Measurements from ENCODE around the gene TTLL9. TPM values are rescaled to one million over a fixed set of nuclear protein-coding genes. Genes with fewer than 3 reads are reported as not detected.

Gene TTLL9
- total RNA-seq, 4 donors from 2014 or later: 0.17 to 0.34 TPM; not detected in 2

GRCh38 chr20:31988430-31989015 is 118.1 kb downstream of the TTLL9 start:
- Histone ChIP-seq H3K9me3 (no peaks in the 10 kb centered on the region), H3K4me1 (no peaks in the 10 kb centered on the region), H3K27me3 (peaks cover 0 to under 1% (median 0%) of the 10 kb centered on the region in 4 donors), H3K36me3 (no peaks in the 10 kb centered on the region), H3K27ac (replicated peaks in 1 of 4) (no peak overlapping the region), H3K4me3 (no peak overlapping the region)
- no peak for TF ChIP-seq EP300 (IDR thresholded peaks at IDR 0.05)
- no peak for TF ChIP-seq POLR2A (IDR thresholded peaks at IDR 0.05; ENCODE audit: low read depth)
- TF ChIP-seq, protein P1, sequence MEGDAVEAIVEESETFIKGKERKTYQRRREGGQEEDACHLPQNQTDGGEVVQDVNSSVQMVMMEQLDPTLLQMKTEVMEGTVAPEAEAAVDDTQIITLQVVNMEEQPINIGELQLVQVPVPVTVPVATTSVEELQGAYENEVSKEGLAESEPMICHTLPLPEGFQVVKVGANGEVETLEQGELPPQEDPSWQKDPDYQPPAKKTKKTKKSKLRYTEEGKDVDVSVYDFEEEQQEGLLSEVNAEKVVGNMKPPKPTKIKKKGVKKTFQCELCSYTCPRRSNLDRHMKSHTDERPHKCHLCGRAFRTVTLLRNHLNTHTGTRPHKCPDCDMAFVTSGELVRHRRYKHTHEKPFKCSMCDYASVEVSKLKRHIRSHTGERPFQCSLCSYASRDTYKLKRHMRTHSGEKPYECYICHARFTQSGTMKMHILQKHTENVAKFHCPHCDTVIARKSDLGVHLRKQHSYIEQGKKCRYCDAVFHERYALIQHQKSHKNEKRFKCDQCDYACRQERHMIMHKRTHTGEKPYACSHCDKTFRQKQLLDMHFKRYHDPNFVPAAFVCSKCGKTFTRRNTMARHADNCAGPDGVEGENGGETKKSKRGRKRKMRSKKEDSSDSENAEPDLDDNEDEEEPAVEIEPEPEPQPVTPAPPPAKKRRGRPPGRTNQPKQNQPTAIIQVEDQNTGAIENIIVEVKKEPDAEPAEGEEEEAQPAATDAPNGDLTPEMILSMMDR (IDR thresholded peaks at IDR 0.05): no peak
- no peak for TF ChIP-seq POLR2AphosphoS5 (IDR thresholded peaks at IDR 0.05)
- DNase-seq (ENCODE audit: extremely low spot score): no peak
- WGBS: 83% methylated on average over 5 of the region's 5 CpGs
- intact Hi-C loops (cut with DNase I): no loop called here

- Histone ChIP-seq H3K36me3 (no peaks in the 10 kb centered on the region), H3K27me3 (peaks cover 0 to 7% (median 0%) of the 10 kb centered on the region in 4 donors), H3K4me1 (no peaks in the 10 kb centered on the region), H3K9me3 (no peaks in the 10 kb centered on the region), H3K27ac (replicated peaks in 1 of 4) (no peak overlapping the region), H3K4me3 (no peak overlapping the region)
- 70% methylated on average over 8 of the region's 8 CpGs for WGBS
- DNase-seq (ENCODE audit: extremely low spot score): no peak
- TF ChIP-seq, protein P1 (IDR thresholded peaks at IDR 0.05): no peak
- no peak for TF ChIP-seq POLR2A (IDR thresholded peaks at IDR 0.05; ENCODE audit: low read depth)
- no peak for TF ChIP-seq POLR2AphosphoS5 (IDR thresholded peaks at IDR 0.05)
- no peak for TF ChIP-seq EP300 (IDR thresholded peaks at IDR 0.05)
- intact Hi-C loops (cut with DNase I): no loop called here
Measured at GRCh38 chr20:31989030-31989645, 118.7 kb downstream of the TTLL9 start.

- Histone ChIP-seq H3K36me3 (no peaks in the 10 kb centered on the region), H3K27me3 (peaks cover 0 to 24% (median 4%) of the 10 kb centered on the region in 4 donors), H3K4me3 (no peak overlapping the region), H3K4me1 (peaks cover 0 to 5% (median 0%) of the 10 kb centered on the region in 4 donors), H3K27ac (replicated peaks in 1 of 4) (no peak overlapping the region), H3K9me3 (no peaks in the 10 kb centered on the region)
- intact Hi-C loops (cut with DNase I): no loop called here
- DNase-seq (ENCODE audit: extremely low spot score): no peak
- 41% methylated on average over 4 of the region's 6 CpGs for WGBS
- TF ChIP-seq POLR2AphosphoS5 (IDR thresholded peaks at IDR 0.05) (no peak), POLR2A (IDR thresholded peaks at IDR 0.05; ENCODE audit: low read depth) (no peak)
- TF ChIP-seq, protein P1 (IDR thresholded peaks at IDR 0.05): no peak
Measured at GRCh38 chr20:31990641-31991338, 120.4 kb downstream of the TTLL9 start.

DNA sequence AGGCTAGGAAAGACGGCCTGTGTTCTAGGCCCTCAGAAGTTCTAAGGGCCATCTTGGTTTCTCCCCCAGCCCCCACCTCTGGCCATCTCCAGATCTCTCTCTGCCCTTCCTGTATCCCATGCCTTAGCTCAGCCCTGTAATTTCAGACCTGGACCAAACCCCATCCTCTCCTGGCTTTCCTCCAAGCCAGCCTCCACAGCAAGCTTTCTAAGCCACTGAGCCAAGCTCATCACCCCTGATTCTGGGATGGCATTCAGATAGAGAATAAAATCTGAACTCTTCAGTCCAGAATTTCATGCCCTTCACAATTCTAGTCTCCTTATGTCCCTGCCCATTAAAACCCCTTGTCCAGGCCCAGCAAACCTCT is 120.9 kb downstream of the TTLL9 start:
- no peak for DNase-seq (ENCODE audit: extremely low spot score)
- no peaks in the 10 kb centered on the region for H3K9me3 ChIP-seq
- intact Hi-C loops (cut with DNase I): no loop called here
- H3K27me3 ChIP-seq: peaks cover 0 to 29% (median 4%) of the 10 kb centered on the region in 4 donors
- H3K4me1 ChIP-seq: peaks cover 0 to 5% (median 0%) of the 10 kb centered on the region in 4 donors
- H3K36me3 ChIP-seq: no peaks in the 10 kb centered on the region
- no peak overlapping the region for H3K27ac ChIP-seq (replicated peaks in 1 of 4)
- WGBS: 55% methylated on average over 1 of the region's 1 CpG
- no peak for TF ChIP-seq POLR2AphosphoS5 (IDR thresholded peaks at IDR 0.05)
- no peak for TF ChIP-seq EP300 (IDR thresholded peaks at IDR 0.05)
- TF ChIP-seq, protein P1 (IDR thresholded peaks at IDR 0.05): no peak
- TF ChIP-seq POLR2A (IDR thresholded peaks at IDR 0.05; ENCODE audit: low read depth): no peak
- no peak overlapping the region for H3K4me3 ChIP-seq
